22Rv1 (cell line): Measurements from ENCODE around the gene RAB15.

ENCODE experiments used
- H3K27ac ChIP-seq: fragments of 450-650 bp; 2 replicates; pipeline ENCODE4 v1.5.1; 2017
- ZFX ChIP-seq: fragments of 450-650 bp; IDR thresholded peaks from 2 replicates; pipeline ENCODE4 v1.6.1; 2017; ENCODE audit warnings: antibody characterized with exemption, borderline replicate concordance
- TF ChIP-seq, protein P1 (sequence below): fragments of 450-650 bp; IDR thresholded peaks from 2 replicates; pipeline ENCODE4 v1.5.1; 2017; ENCODE audit warnings: mild to moderate bottlenecking

RAB15 gene

DNA sequence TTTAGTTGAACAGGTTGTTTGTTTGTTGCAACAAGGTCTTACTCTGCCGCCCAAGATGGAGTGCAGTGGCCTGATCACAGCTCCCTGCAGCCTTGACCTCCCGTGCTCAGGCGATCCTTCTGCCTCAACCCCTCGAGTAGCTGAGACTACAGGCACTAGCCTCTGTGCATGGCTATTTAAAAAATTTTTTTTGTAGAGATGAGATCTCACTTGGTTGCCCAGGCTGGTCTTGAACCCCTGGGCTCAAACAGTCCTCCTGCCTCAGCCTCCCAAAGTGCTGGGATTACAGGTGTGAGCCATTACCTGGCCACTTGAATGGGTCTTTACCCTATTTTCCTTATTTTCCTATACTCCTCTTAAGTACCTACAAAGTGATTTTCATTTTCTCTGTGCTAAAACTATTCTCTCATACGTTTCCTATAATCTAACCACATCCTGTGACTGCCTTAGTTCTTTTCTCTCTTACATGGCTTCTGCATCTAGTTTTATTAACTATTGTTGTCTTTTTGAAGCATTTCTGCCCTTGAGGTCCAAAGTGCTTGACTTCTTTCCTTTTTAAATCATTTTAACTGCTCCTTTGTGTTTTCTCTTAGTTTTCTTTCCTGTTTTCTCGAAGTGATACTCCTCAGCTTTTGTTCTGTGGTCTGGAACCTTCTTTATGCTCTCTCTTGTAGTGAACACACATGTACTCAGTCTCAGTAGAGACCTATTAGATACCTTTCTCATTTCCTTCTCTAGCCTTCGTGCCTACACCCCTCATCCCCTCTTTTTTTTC, 43.7 kb downstream of the RAB15 start:
- no peak overlapping the region for H3K27ac ChIP-seq

DNA sequence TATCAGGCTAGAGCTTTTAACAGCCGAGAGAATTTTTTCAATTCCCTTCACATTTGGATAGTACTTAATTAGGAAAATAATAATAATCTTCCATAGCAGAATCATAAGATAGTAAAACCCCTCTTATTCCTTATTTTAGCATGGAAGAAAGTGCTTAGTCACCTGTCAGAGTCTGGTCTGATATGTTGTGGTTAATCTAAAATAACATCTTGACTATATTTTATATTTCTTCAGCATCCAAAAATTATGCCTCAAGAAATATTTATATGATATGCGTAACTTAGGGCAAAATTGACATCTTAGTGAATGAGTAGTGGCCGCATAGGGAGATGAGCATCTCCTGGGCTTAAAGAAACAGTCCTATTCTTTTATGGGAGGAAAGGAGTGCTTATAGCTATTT, 45.1 kb downstream of the RAB15 start:
- no peak for TF ChIP-seq ZFX
- TF ChIP-seq, protein P1, sequence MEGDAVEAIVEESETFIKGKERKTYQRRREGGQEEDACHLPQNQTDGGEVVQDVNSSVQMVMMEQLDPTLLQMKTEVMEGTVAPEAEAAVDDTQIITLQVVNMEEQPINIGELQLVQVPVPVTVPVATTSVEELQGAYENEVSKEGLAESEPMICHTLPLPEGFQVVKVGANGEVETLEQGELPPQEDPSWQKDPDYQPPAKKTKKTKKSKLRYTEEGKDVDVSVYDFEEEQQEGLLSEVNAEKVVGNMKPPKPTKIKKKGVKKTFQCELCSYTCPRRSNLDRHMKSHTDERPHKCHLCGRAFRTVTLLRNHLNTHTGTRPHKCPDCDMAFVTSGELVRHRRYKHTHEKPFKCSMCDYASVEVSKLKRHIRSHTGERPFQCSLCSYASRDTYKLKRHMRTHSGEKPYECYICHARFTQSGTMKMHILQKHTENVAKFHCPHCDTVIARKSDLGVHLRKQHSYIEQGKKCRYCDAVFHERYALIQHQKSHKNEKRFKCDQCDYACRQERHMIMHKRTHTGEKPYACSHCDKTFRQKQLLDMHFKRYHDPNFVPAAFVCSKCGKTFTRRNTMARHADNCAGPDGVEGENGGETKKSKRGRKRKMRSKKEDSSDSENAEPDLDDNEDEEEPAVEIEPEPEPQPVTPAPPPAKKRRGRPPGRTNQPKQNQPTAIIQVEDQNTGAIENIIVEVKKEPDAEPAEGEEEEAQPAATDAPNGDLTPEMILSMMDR = no peak
- H3K27ac ChIP-seq = no peak overlapping the region

More for the DNA sequence above, 43.7 kb downstream of the RAB15 start:
- no peak for TF ChIP-seq ZFX
- TF ChIP-seq, protein P1 = no peak

DNA sequence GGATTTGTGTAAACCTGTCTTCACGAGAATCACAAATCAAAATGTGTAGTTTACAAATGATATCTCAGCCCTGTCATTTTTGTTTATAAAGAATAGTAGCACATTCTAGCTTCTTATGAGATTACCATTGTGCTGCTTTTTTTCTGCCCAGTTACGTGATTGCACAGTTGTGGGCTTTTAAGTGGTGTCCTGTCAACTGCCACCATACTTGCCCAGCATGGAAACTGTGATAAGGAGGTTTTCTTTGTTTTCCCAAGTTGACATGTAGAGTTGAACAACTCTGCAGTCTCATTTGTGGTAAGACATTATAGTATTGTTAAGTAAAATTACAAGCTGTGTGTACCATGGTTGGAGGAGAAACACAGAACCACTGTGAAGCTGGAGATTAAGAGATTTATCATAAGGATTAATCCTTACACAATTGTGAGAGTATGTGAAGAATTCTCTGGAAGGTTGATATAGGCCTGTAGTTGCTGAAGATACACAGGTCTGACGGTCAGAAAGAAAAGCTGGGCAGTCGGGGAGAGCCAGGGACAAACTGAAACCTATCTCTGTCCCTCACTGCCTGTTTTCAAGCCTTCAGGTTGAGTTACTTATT, 45.6 kb downstream of the RAB15 start:
- TF ChIP-seq, protein P1 = no peak
- no peak for TF ChIP-seq ZFX
- H3K27ac ChIP-seq = no peak overlapping the region

DNA sequence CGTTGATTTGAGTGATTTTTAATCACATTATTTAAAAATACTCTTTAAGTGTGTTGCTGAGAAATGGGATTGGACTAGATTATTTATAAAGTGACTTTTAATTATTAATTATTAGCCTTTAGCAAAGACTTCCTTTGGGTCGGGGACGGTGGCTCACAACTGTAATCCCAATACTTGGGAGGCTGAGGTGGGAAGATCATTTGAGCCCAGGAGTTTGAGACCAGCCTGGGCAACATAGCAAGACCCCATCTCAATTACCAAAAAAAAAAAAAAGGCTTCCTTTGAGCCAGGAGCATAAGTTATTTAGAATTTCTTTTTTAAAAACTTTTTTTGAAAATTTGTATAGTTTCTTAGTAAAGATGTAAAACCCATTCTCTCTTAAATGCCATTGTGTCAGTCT, 49.1 kb downstream of the RAB15 start:
- TF ChIP-seq, protein P1 = no peak
- TF ChIP-seq ZFX = no peak

DNA sequence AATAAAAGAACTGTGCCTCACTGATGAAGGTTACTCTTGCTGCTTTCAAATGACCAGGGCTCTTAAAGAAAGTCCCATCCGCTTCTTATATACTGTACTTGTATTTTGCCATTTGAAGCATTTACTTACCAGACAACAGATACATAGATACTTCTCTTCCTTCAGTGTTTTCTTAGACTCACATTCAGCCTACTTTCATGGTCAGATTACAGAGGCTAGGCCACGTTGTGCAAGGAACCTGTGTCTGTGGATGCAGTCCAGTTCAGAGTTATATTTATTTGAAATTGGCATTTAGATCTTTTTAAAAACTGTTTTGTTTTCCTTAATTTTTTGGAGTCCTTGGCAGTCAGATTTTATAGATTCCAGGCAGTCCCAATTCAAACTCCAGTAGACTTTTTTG, 51.7 kb downstream of the RAB15 start:
- no peak for TF ChIP-seq ZFX
- TF ChIP-seq, protein P1 = no peak
- no peak overlapping the region for H3K27ac ChIP-seq

More for the DNA sequence above, 49.1 kb downstream of the RAB15 start:
- no peak overlapping the region for H3K27ac ChIP-seq

DNA sequence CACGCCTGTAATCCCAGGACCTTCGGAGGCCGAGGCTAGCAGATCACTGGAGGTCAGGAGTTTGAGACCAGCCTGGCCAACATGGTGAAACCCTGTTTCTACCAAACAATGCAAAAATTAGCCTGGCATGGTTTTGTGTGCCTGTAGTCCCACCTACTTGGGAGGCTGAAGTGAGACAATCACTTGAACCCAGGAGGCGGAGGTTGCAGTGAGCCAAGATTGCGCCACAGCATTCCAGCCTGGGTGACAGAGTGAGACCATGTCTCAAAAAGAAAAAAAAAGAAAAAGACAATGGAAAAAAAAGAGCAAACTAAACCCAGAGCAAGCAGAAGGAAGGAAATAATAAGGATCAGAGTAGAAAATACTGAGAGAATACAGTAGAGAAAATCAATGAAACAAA, 52.5 kb downstream of the RAB15 start:
- no peak for TF ChIP-seq ZFX
- TF ChIP-seq, protein P1 = no peak
- no peak overlapping the region for H3K27ac ChIP-seq

DNA sequence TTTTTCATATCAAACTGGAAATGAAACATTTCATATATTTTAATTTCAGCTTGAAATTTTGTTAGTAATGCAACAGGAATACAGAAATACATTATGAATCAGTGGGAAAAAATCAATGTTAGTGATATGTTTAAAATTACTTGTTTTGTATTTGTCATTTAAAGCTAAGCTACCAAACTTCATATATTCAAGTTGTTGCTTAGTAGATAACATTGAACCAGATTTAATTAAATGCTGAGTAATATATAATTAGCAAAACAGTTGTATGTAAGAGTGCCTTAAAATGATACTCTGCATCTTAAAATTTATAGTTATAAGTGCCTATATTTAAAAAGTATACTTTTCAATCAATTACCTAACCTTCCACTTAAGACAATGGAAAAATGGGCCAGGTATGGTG, 52.9 kb downstream of the RAB15 start:
- H3K27ac ChIP-seq = no peak overlapping the region
- TF ChIP-seq ZFX = no peak
- TF ChIP-seq, protein P1 = no peak
